Body of pancreas (tissue), 4 donors: Measurements from ENCODE around the gene CEBPG. TPM values are rescaled to one million over a fixed set of nuclear protein-coding genes. Genes with fewer than 3 reads are reported as not detected.

Experiments
- ATAC-seq: fragments of 150-250 bp; one replicate; pipeline ENCODE4 v1.9.1; 2016
- DNase-seq, 4 donors: peaks; one replicate each; pipeline ENCODE4 v3.0.0-alpha.2; 2019
- H3K27ac ChIP-seq, 4 donors: fragments of 200-600 bp; sonication (generic); 1 replicate in 3 of 4; 2 replicates in 1 of 4; pipeline versions ENCODE4 v1.5.1 to v1.6.1; 2016 to 2019; ENCODE audit warnings: mild to moderate bottlenecking in 1 of 4, mixed read lengths in 1 of 4, moderate library complexity in 1 of 4
- H3K27me3 ChIP-seq, 2 donors: fragments of 200-600 bp; sonication (generic); one replicate each; pipeline ENCODE4 v1.6.0; 2016; ENCODE audit warnings: mild to moderate bottlenecking in 1 of 2
- H3K36me3 ChIP-seq, 2 donors: fragments of 200-600 bp; sonication (generic); replicated peaks in 1 of 2; 2 replicates each; pipeline ENCODE4 v1.5.1; 2016; ENCODE audit warnings: low read depth in 2 of 2; ENCODE audit not compliant: insufficient read depth in 1 of 2
- H3K4me1 ChIP-seq: fragments of 200-600 bp; sonication (generic); one replicate; pipeline ENCODE4 v1.6.0; 2016
- H3K4me3 ChIP-seq, 2 donors: fragments of 200-600 bp; sonication (generic); 1 replicate in 1 of 2; 2 replicates in 1 of 2; pipeline ENCODE4 v1.5.1; 2016 to 2019
- H3K9me3 ChIP-seq, 3 donors: fragments of 200-600 bp; sonication (generic); 1 replicate in 2 of 3; 2 replicates in 1 of 3; pipeline ENCODE4 v1.5.1; 2016
- CTCF ChIP-seq, 7 experiments: fragments of 450-650 bp in 4 of 7; fragments of 200-600 bp in 3 of 7; sonication (generic) in 3 of 7; IDR thresholded peaks; one replicate each; pipeline ENCODE4 v1.5.1; 2016 to 2019; ENCODE audit warnings: antibody characterized with exemption in 7 of 7
- POLR2A ChIP-seq, 3 donors: fragments of 450-650 bp; IDR thresholded peaks; one replicate each; pipeline ENCODE4 v1.6.1; 2016; ENCODE audit warnings: antibody characterized with exemption in 3 of 3, mild to moderate bottlenecking in 2 of 3
- whole genome bisulfite sequencing, 2 donors: methylation state at CpG; one replicate each; pipeline ENCODE4 v1.1.5; 2017; 5-methylcytosine and 5-hydroxymethylcytosine counted together
- intact Hi-C: fragments of 100-400 bp; cut with DNase I; formaldehyde crosslinking; loops from one replicate; pipeline ENCODE4 v1.15.1; 2023
- total RNA-seq, 2 donors: library from RNA; depleted of rRNA; stranded (reverse); fragments of >200 nt; gene quantifications; one replicate each; pipeline ENCODE4 v1.1.0, GENCODE V29; 2016

CEBPG gene
- total RNA-seq, 2 donors from 2014 or later: 13.2 to 16.3 TPM

- Histone ChIP-seq H3K9me3 (no peaks in the 10 kb centered on the region), H3K36me3 (no peaks in the 10 kb centered on the region), H3K4me1 (peaks cover 20% of the 10 kb centered on the region), H3K4me3 (no peak overlapping the region), H3K27ac (no peak overlapping the region), H3K27me3 (no peaks in the 10 kb centered on the region)
- TF ChIP-seq POLR2A (IDR thresholded peaks at IDR 0.05) (no peak), CTCF (IDR thresholded peaks at IDR 0.05) (peak in 1 of 7 experiments; percentile 3)
- intact Hi-C loops: no loop called here
- WGBS, 2 donors: 26 to 39% methylated on average over 3 to 9 of the region's 9 CpGs
- ATAC-seq: no peak
- DNase-seq: no peak
Observed at GRCh38 chr19:33407140-33407551, 33.6 kb downstream of the CEBPG start.

- no peak for DNase-seq
- intact Hi-C loops: loop anchor here (2.0 kb wide), 1 partner anchor 167 kb away; no protein-coding TSS in a partner anchor
- Histone ChIP-seq H3K4me1 (peaks cover 14% of the 10 kb centered on the region), H3K27me3 (no peaks in the 10 kb centered on the region), H3K4me3 (no peak overlapping the region), H3K36me3 (no peaks in the 10 kb centered on the region), H3K9me3 (no peaks in the 10 kb centered on the region), H3K27ac (no peak overlapping the region)
- no peak for ATAC-seq
- TF ChIP-seq POLR2A (IDR thresholded peaks at IDR 0.05) (no peak), CTCF (IDR thresholded peaks at IDR 0.05) (no peak)
- WGBS, 2 donors: 83 to 92% methylated on average over 9 to 12 of the region's 12 CpGs
Observed at GRCh38 chr19:33407716-33408115, 34.2 kb downstream of the CEBPG start.

GRCh38 chr19:33408116-33408515 is 34.6 kb downstream of the CEBPG start:
- Histone ChIP-seq H3K27ac (no peak overlapping the region), H3K9me3 (no peaks in the 10 kb centered on the region), H3K4me1 (peaks cover 10% of the 10 kb centered on the region), H3K36me3 (no peaks in the 10 kb centered on the region), H3K4me3 (no peak overlapping the region), H3K27me3 (no peaks in the 10 kb centered on the region)
- WGBS, 2 donors: 80 to 84% methylated on average over 7 to 13 of the region's 13 CpGs
- no peak for ATAC-seq
- TF ChIP-seq POLR2A (IDR thresholded peaks at IDR 0.05) (no peak), CTCF (IDR thresholded peaks at IDR 0.05) (no peak)
- DNase-seq: no peak
- intact Hi-C loops: loop anchor here (2.0 kb wide), 1 partner anchor 167 kb away; no protein-coding TSS in a partner anchor

- TF ChIP-seq POLR2A (IDR thresholded peaks at IDR 0.05): no peak
- no peak for TF ChIP-seq CTCF (IDR thresholded peaks at IDR 0.05)
- Histone ChIP-seq H3K27ac (no peak overlapping the region), H3K9me3 (no peaks in the 10 kb centered on the region), H3K27me3 (no peaks in the 10 kb centered on the region), H3K4me3 (no peak overlapping the region), H3K4me1 (peaks cover 4% of the 10 kb centered on the region), H3K36me3 (no peaks in the 10 kb centered on the region)
- no peak for ATAC-seq
- intact Hi-C loops: loop anchor here (2.0 kb wide), 1 partner anchor 168 kb away; no protein-coding TSS in a partner anchor
- DNase-seq: no peak
- 75 to 78% methylated on average over 13 to 18 of the region's 18 CpGs for WGBS, 2 donors
Observed at GRCh38 chr19:33408538-33409434, 35.3 kb downstream of the CEBPG start.
